HEK293 (cell line): ENCODE results near the gene ZNF223.

Source experiments
- GLIS1 ChIP-seq: fragments of 450-650 bp; formaldehyde crosslinking; IDR thresholded peaks from 2 replicates; pipeline ENCODE4 v1.5.1; 2016; ENCODE audit warnings: missing biosample characterization, missing genetic modification characterization
- ZNF544 ChIP-seq: fragments of 450-650 bp; formaldehyde crosslinking; IDR thresholded peaks from 2 replicates; pipeline ENCODE4 v1.5.0; 2017; ENCODE audit warnings: missing biosample characterization, missing genetic modification characterization

GRCh38 chr19:44025217-44025936 lies 26.5 kb upstream of the ZNF223 start, which contains the start of gene ZNF222:
- TF ChIP-seq ZNF544 (no peak), GLIS1 (tag by site-specific recombination) (peak; percentile 46; the same call in 1 of the 2 replicates)
